Calu3 (cell line): ENCODE data around the gene IMP4. TPM values are rescaled to one million over a fixed set of nuclear protein-coding genes. Genes with fewer than 3 reads are reported as not detected.
A peak's percentile ranks its signal among the peaks of the same experiment; 100 is the strongest.

Experiments
- BruUV-seq: library from RNA; stranded (reverse); fragments of 400-500 nt; replicated peaks from 2 replicates; lab custom pipeline; 2021; lab: Mats Ljungman, UMichigan
- CTCF ChIA-PET: fragments of 300-600 bp; sonication (Branson Sonifier 250); formaldehyde crosslinking; loops from one replicate; lab custom pipeline; 2022; ENCODE audit warnings: antibody characterized with exemption; lab: Charles Lee
- DNase-seq: peaks from one replicate; pipeline ENCODE4 v3.0.0; 2022
- H3K27ac Mint-ChIP-seq: one replicate; pipeline ENCODE4 v1.8.0; 2022; ENCODE audit warnings: mixed read lengths; ENCODE audit not compliant: unreplicated experiment
- H3K27me3 Mint-ChIP-seq: one replicate; pipeline ENCODE4 v1.8.0; 2022; ENCODE audit warnings: mixed read lengths; ENCODE audit not compliant: unreplicated experiment
- H3K36me3 Mint-ChIP-seq: one replicate; pipeline ENCODE4 v1.8.0; 2022; ENCODE audit warnings: mild to moderate bottlenecking, moderate library complexity, mixed read lengths; ENCODE audit not compliant: insufficient read depth, unreplicated experiment
- H3K4me1 Mint-ChIP-seq: one replicate; pipeline ENCODE4 v1.8.0; 2022; ENCODE audit warnings: mild to moderate bottlenecking, low read depth, mixed read lengths; ENCODE audit not compliant: unreplicated experiment
- H3K4me3 Mint-ChIP-seq: one replicate; pipeline ENCODE4 v1.8.0; 2022; ENCODE audit warnings: mild to moderate bottlenecking, low read depth, moderate library complexity, mixed read lengths; ENCODE audit not compliant: unreplicated experiment
- H3K9me3 Mint-ChIP-seq: one replicate; pipeline ENCODE4 v1.8.0; 2022; ENCODE audit warnings: low read depth, mixed read lengths; ENCODE audit not compliant: unreplicated experiment
- intact Hi-C: fragments of 100-400 bp; cut with micrococcal nuclease; formaldehyde crosslinking; loops from one replicate; pipeline ENCODE4 v1.10.0; 2022; ENCODE audit not compliant: unreplicated experiment
- total RNA-seq: library from RNA; stranded (reverse); gene quantifications from 2 replicates; pipeline ENCODE4 v1.2.3, GENCODE V29; 2022
- TF ChIP-seq, protein P1 (sequence below): fragments of 200-600 bp; IDR thresholded peaks from one replicate; pipeline ENCODE4 v1.8.0; 2022; ENCODE audit warnings: antibody characterized with exemption; ENCODE audit not compliant: unreplicated experiment

Gene IMP4
- total RNA-seq, 1 experiment from 2014 or later, result 89.4 TPM

DNA sequence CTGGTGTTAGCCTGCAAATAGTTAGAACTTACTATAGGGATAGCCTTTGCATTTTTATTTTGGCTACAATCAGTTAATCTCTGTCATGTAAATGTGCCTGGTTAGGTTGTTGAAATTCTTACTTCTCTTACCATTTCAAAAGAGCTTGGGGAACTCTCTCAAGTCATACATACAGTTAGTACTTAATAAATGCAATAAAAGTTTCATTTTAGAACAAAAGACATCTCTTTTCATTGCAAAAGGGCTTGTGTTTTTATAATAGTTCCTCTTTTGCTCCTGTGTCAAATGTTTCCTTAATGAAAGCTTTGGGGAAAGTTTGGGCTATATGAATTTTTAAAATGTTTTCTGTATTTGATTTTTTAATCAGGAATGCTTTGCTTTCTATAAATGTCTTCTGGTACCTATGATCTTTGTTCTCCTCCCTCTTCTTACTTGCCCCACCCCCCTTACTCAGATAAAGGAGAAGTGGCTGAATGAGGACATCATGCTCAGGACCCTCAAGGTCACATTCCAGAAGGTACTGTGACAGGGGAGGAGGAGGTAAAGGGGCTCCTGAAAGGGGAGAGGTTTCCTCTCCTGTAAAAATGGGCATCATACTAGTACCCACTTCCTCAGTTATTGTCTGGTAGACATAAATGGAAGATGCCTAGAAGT, 26.7 kb downstream of the IMP4 start:
- peaks cover 30% of the 10 kb centered on the region for H3K36me3 Mint-ChIP-seq
- H3K27me3 Mint-ChIP-seq, result no peaks in the 10 kb centered on the region
- no peak overlapping the region for H3K27ac Mint-ChIP-seq
- H3K4me3 Mint-ChIP-seq, result no peak overlapping the region
- intact Hi-C loops, result no loop called here
- DNase-seq, result no peak
- CTCF ChIA-PET, result no interaction called here
- no peaks in the 10 kb centered on the region for H3K9me3 Mint-ChIP-seq
- H3K4me1 Mint-ChIP-seq, result peaks cover 21% of the 10 kb centered on the region
- no TSS peak for BruUV-seq
- TF ChIP-seq, protein P1, sequence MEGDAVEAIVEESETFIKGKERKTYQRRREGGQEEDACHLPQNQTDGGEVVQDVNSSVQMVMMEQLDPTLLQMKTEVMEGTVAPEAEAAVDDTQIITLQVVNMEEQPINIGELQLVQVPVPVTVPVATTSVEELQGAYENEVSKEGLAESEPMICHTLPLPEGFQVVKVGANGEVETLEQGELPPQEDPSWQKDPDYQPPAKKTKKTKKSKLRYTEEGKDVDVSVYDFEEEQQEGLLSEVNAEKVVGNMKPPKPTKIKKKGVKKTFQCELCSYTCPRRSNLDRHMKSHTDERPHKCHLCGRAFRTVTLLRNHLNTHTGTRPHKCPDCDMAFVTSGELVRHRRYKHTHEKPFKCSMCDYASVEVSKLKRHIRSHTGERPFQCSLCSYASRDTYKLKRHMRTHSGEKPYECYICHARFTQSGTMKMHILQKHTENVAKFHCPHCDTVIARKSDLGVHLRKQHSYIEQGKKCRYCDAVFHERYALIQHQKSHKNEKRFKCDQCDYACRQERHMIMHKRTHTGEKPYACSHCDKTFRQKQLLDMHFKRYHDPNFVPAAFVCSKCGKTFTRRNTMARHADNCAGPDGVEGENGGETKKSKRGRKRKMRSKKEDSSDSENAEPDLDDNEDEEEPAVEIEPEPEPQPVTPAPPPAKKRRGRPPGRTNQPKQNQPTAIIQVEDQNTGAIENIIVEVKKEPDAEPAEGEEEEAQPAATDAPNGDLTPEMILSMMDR, result no peak

DNA sequence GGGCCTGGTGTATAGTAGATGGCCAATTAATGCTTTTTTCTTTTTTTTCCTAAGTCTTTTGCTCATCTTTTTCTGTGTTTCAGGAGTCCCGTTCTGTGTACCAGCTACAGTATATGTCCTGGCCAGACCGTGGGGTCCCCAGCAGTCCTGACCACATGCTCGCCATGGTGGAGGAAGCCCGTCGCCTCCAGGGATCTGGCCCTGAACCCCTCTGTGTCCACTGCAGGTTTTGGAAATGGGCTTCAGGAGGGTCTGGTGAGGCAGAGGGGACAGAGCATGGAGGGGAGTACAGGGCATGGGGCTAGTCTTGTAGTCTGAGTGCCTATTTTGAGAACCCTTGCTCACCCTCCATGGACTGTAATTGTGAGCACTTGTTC, 27.3 kb downstream of the IMP4 start:
- Mint-ChIP-seq H3K27me3 (no peaks in the 10 kb centered on the region), H3K4me3 (no peak overlapping the region), H3K9me3 (no peaks in the 10 kb centered on the region), H3K36me3 (peaks cover 30% of the 10 kb centered on the region), H3K27ac (no peak overlapping the region), H3K4me1 (peaks cover 26% of the 10 kb centered on the region)
- CTCF ChIA-PET, result no interaction called here
- intact Hi-C loops, result no loop called here
- TF ChIP-seq, protein P1, result no peak
- BruUV-seq, result no TSS peak
- no peak for DNase-seq

- intact Hi-C loops, result no loop called here
- Mint-ChIP-seq H3K27me3 (no peaks in the 10 kb centered on the region), H3K4me3 (no peak overlapping the region)
These were observed 27.8 kb downstream of the IMP4 start for GRCh38 chr2:130370490-130370889.

DNA sequence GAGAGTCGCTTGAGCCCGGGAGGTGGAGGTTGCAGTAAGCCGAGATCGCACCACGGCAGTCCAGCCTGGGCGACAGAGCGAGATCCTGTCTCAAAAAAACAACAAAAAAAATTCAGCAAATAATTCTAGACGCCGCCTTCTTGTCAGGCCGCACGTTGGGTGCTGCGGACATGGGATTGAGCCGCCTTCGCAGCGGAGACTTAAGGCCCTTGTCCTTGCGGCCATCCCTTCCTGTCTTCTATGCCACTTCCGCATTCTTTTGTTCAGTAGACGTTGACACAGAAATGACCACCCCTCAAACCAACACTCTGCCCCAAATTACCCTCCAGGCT, 29.0 kb downstream of the IMP4 start:
- peak overlapping the region; percentile 73 for H3K27ac Mint-ChIP-seq
- intact Hi-C loops, result no loop called here
- H3K4me3 Mint-ChIP-seq, result peak overlapping the region; percentile 84
- BruUV-seq, result no TSS peak
- CTCF ChIA-PET, result no interaction called here
- H3K9me3 Mint-ChIP-seq, result no peaks in the 10 kb centered on the region
- H3K27me3 Mint-ChIP-seq, result no peaks in the 10 kb centered on the region
- TF ChIP-seq, protein P1, result no peak
- no peak for DNase-seq
- peaks cover 38% of the 10 kb centered on the region for H3K36me3 Mint-ChIP-seq
- peaks cover 30% of the 10 kb centered on the region for H3K4me1 Mint-ChIP-seq

More at GRCh38 chr2:130370490-130370889, 27.8 kb downstream of the IMP4 start:
- no peak for DNase-seq
- no peaks in the 10 kb centered on the region for H3K9me3 Mint-ChIP-seq
- H3K27ac Mint-ChIP-seq, result peak overlapping the region; percentile 73
- H3K36me3 Mint-ChIP-seq, result peaks cover 30% of the 10 kb centered on the region
- H3K4me1 Mint-ChIP-seq, result peaks cover 30% of the 10 kb centered on the region
- TF ChIP-seq, protein P1, result no peak
- CTCF ChIA-PET, result no interaction called here
- BruUV-seq, result no TSS peak
